Endodermal cell (in vitro differentiated cells): ENCODE results near the gene ROMO1. TPM values are rescaled to one million over a fixed set of nuclear protein-coding genes. Genes with fewer than 3 reads are reported as not detected.
A peak's percentile ranks its signal among the peaks of the same experiment; 100 is the strongest.
"Not testable (repeated sequence)": the region's sequence is repeated elsewhere in the genome, so short reads cannot be mapped to it uniquely, and the experiment has no call there.

Source experiments
- DNase-seq: peaks from one replicate; pipeline ENCODE4 v3.0.0-alpha.2; 2017
- H3K27ac ChIP-seq: 2 replicates; pipeline ENCODE4 v1.5.1; 2013; ENCODE audit warnings: mild to moderate bottlenecking, low read depth, low read length, moderate library complexity
- H3K27me3 ChIP-seq: 2 replicates; pipeline ENCODE4 v1.6.1; 2013; ENCODE audit warnings: mild to moderate bottlenecking, low read length, moderate library complexity; ENCODE audit not compliant: insufficient read depth, control insufficient read depth, poor library complexity, severe bottlenecking
- H3K36me3 ChIP-seq: 2 replicates; pipeline ENCODE4 v1.7.0; 2013; ENCODE audit warnings: mild to moderate bottlenecking, low read length, moderate library complexity; ENCODE audit not compliant: control insufficient read depth, insufficient read depth
- H3K4me1 ChIP-seq: one replicate; pipeline ENCODE4 v1.7.0; 2013; ENCODE audit warnings: low read length; ENCODE audit not compliant: control insufficient read depth, insufficient read depth
- H3K4me3 ChIP-seq: 2 replicates; pipeline ENCODE4 v1.5.1; 2013; ENCODE audit warnings: mild to moderate bottlenecking, low read length, moderate library complexity
- H3K9ac ChIP-seq: 2 replicates; pipeline ENCODE4 v1.6.1; 2013; ENCODE audit warnings: mild to moderate bottlenecking, low read length, moderate library complexity; ENCODE audit not compliant: poor library complexity, severe bottlenecking; ENCODE audit errors: extremely low read depth
- H3K9me3 ChIP-seq: 2 replicates; pipeline ENCODE4 v1.6.1; 2013; ENCODE audit warnings: mild to moderate bottlenecking, low read length, moderate library complexity; ENCODE audit not compliant: control insufficient read depth
- H3K27ac Mint-ChIP-seq: 2 replicates; pipeline ENCODE4 v1.8.0; 2020; ENCODE audit warnings: mixed read lengths
- H3K27me3 Mint-ChIP-seq: 2 replicates; pipeline ENCODE4 v1.8.0; 2021; ENCODE audit warnings: mild to moderate bottlenecking, mixed read lengths; ENCODE audit not compliant: insufficient read depth
- H3K36me3 Mint-ChIP-seq: 2 replicates; pipeline ENCODE4 v1.8.0; 2020; ENCODE audit warnings: low read depth, mixed read lengths
- H3K4me1 Mint-ChIP-seq: 2 replicates; pipeline ENCODE4 v1.8.0; 2020; ENCODE audit warnings: mixed read lengths
- H3K4me3 Mint-ChIP-seq: 2 replicates; pipeline ENCODE4 v1.8.0; 2020; ENCODE audit warnings: mild to moderate bottlenecking, moderate library complexity, mixed read lengths
- H3K9me3 Mint-ChIP-seq: 2 replicates; pipeline ENCODE4 v1.8.0; 2020; ENCODE audit warnings: mild to moderate bottlenecking, mixed read lengths
- CTCF ChIP-seq: fragments of 200-600 bp; sonication (generic); conservative IDR thresholded peaks from 2 replicates; pipeline ENCODE4 v1.5.0; 2021; ENCODE audit warnings: antibody characterized with exemption, mild to moderate bottlenecking
- WGBS, 2 experiments: methylation state at CpG; one replicate each; pipeline versions ENCODE4 v1.1.5 to v1.1.7; 2013; ENCODE audit warnings: missing lambda C conversion rate in 2 of 2, mixed read lengths in 1 of 2; ENCODE audit not compliant: insufficient coverage in 1 of 2, insufficient read length in 1 of 2; 5-methylcytosine and 5-hydroxymethylcytosine counted together
- total RNA-seq, 2 donors: library from RNA; stranded (reverse); fragmentation: NEBNext Ultra II Directional in 1 of 2; extraction: Animal tissue kit (Norgen Biotek cat#: 25700) in 1 of 2; gene quantifications; 2 replicates in 1 of 2; 3 replicates in 1 of 2; pipeline ENCODE4 v1.2.1, GENCODE V29; 2021

The ROMO1 gene
- total RNA-seq, 2 donors from 2014 or later, result 194 to 243 TPM

- Mint-ChIP-seq H3K4me1 (peaks cover 14% of the 10 kb centered on the region), H3K4me3 (no peak overlapping the region), H3K9me3 (no peaks in the 10 kb centered on the region), H3K27ac (peak overlapping the region; percentile 44), H3K36me3 (peaks cover 60% of the 10 kb centered on the region), H3K27me3 (no peaks in the 10 kb centered on the region)
- no peak overlapping the region for H3K27ac ChIP-seq
- 92% methylated on average over 4 of the region's 4 CpGs; no CpG with 5 or more reads in 1 of the 2 experiments for WGBS, 2 experiments
- no peak for TF ChIP-seq CTCF
- peaks cover 3% of the 10 kb centered on the region for H3K4me1 ChIP-seq
- peaks cover 69% of the 10 kb centered on the region for H3K36me3 ChIP-seq
- no peak for DNase-seq
- no peak overlapping the region for H3K9ac ChIP-seq
- H3K4me3 ChIP-seq, result no peak overlapping the region
- no peaks in the 10 kb centered on the region for H3K9me3 ChIP-seq
- no peaks in the 10 kb centered on the region for H3K27me3 ChIP-seq
Measured at GRCh38 chr20:35702824-35703695, 3.9 kb downstream of the ROMO1 start.

GRCh38 chr20:35704514-35705261 lies 5.5 kb downstream of the ROMO1 start:
- H3K9ac ChIP-seq, result no peak overlapping the region
- H3K27me3 Mint-ChIP-seq, result no peaks in the 10 kb centered on the region
- H3K27ac Mint-ChIP-seq, result no peak overlapping the region
- peaks cover 86% of the 10 kb centered on the region for H3K36me3 ChIP-seq
- H3K27me3 ChIP-seq, result no peaks in the 10 kb centered on the region
- no peak overlapping the region for H3K4me3 ChIP-seq
- no peak overlapping the region for H3K27ac ChIP-seq
- peaks cover 8% of the 10 kb centered on the region for H3K4me1 Mint-ChIP-seq
- peaks cover 66% of the 10 kb centered on the region for H3K36me3 Mint-ChIP-seq
- no peak for DNase-seq
- H3K4me3 Mint-ChIP-seq, result no peak overlapping the region
- 99 to 100% methylated on average over 2 to 5 of the region's 5 CpGs for WGBS, 2 experiments
- H3K4me1 ChIP-seq, result peaks cover 3% of the 10 kb centered on the region
- no peaks in the 10 kb centered on the region for H3K9me3 ChIP-seq
- TF ChIP-seq CTCF, result no peak
- no peaks in the 10 kb centered on the region for H3K9me3 Mint-ChIP-seq

- not testable (repeated sequence) for H3K4me3 ChIP-seq, H3K27me3 Mint-ChIP-seq, H3K27ac ChIP-seq, H3K27ac Mint-ChIP-seq, H3K4me3 Mint-ChIP-seq, H3K9me3 Mint-ChIP-seq, H3K27me3 ChIP-seq, H3K4me1 Mint-ChIP-seq, H3K9ac ChIP-seq, DNase-seq, H3K4me1 ChIP-seq, H3K9me3 ChIP-seq
- WGBS, 2 experiments, result 88 to 96% methylated on average over 10 to 11 of the region's 11 CpGs
- peaks cover 75% of the 10 kb centered on the region for H3K36me3 Mint-ChIP-seq
- H3K36me3 ChIP-seq, result peaks cover 93% of the 10 kb centered on the region
Measured at GRCh38 chr20:35705894-35706293, 6.7 kb downstream of the ROMO1 start.

GRCh38 chr20:35706591-35707529 lies 7.7 kb downstream of the ROMO1 start:
- H3K4me1 Mint-ChIP-seq, H3K4me1 ChIP-seq, H3K9me3 Mint-ChIP-seq, H3K9me3 ChIP-seq, H3K27me3 Mint-ChIP-seq, H3K27ac ChIP-seq, H3K4me3 ChIP-seq, H3K9ac ChIP-seq, H3K27me3 ChIP-seq, DNase-seq, H3K4me3 Mint-ChIP-seq: not testable (repeated sequence)
- Mint-ChIP-seq H3K36me3 (peaks cover 79% of the 10 kb centered on the region), H3K27ac (peak overlapping the region; percentile 30)
- H3K36me3 ChIP-seq, result peaks cover 96% of the 10 kb centered on the region
- WGBS, 2 experiments, result 95 to 97% methylated on average over 6 to 13 of the region's 17 CpGs
